Erythroblast (primary cell): ENCODE measurements around the gene FGF2.

Experiments used
- GATA1 ChIP-seq: IDR thresholded peaks from 2 replicates; pipeline ENCODE4 v1.6.1; 2011; ENCODE audit warnings: low read depth, mild to moderate bottlenecking, control low read depth, low read length, moderate library complexity
- POLR2A ChIP-seq: IDR thresholded peaks from 2 replicates; pipeline ENCODE4 v1.6.1; 2011; ENCODE audit warnings: mild to moderate bottlenecking, low read length

DNA sequence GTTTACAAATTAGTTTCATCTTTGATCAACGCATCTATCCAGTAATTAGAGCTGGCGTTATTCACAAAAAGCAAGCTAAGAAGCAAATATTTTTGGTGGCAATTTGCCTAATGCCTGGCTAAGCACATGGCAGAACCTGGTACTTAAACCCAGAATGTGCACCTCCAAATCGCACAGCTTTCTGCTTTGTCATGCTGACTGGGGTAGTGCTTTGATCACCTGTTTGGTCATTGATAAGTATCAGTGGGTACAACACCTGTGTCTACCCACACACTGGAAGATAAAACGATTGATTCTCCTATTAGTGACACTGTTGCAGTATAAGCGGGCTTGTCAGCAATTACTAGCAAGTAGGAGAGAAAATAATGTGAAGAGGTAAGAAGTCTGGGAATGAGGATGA, 93.8 kb downstream of the FGF2 start:
- no peak for TF ChIP-seq POLR2A
- no peak for TF ChIP-seq GATA1
